Central memory CD4-positive, alpha-beta T cell (primary cell): ENCODE data around the gene CEP170.
"Not testable (repeated sequence)": the region's sequence is repeated elsewhere in the genome, so short reads cannot be mapped to it uniquely, and the experiment has no call there.

Experiments used
- DNase-seq: peaks from one replicate; pipeline ENCODE4 v3.0.0; 2022

CEP170 gene

GRCh38 chr1:243230914-243231313, 24.2 kb downstream of the CEP170 start:
- DNase-seq, result no peak

DNA sequence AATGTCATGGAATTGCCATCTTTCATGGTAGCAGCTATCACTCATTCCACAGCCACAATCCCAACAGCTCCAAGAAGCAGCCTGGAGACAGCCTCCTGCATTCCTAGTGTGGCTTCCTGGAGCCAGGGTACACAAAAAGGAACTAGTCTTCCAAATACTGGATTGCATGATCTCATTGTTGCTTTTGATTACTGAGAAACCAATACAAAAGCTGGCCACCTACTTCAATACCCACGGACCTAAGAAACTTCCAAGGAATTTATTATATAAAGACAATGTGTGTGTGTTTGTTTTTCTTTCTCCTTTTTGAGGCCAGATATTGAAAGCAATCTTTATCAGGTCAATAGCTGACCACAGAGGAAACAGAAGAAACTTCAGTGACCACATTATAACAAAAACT, 25.6 kb downstream of the CEP170 start:
- DNase-seq, result no peak

DNA sequence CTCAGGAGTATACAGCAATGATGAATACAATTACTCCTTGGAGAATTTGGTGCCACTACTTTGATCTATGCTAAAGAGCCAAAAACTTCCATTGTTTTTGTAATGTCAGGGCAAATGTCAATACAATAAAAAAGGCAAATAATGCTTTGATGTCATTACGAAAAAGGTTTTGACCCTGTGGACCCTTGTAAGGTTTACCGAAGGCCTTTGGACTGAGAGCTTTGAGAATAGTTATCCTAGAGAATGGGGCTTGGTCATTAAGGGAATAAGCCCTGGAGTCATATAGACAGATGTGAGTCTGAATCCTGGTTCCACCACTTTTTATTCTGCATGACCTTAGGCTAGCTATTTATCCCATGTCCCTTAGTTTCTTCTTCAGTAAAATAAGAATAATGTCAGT, 27.5 kb downstream of the CEP170 start:
- DNase-seq, result no peak

- no peak for DNase-seq
These were observed 37.0 kb downstream of the CEP170 start for GRCh38 chr1:243218059-243218458.

GRCh38 chr1:243217349-243217748, 37.7 kb downstream of the CEP170 start:
- no peak for DNase-seq

DNA sequence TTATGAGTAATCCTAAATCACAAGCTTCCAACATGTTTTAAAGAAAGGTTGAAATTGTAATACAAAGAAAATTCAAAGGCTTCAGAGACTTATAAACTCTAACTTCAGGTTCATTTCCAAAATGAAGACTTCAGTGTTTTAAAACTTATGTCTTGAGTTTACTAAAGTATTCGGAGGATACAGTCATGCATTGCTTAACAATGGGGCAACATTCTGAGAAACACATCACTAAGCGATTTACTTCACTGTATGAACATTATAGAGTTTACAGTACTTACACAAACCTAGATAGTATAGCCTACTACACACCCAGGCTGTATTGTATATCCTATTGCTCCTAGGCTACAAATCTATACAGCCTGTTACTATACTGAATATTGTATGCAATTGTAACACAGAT, 38.3 kb downstream of the CEP170 start:
- DNase-seq, result no peak

GRCh38 chr1:243215276-243215875, 39.7 kb downstream of the CEP170 start:
- not testable (repeated sequence) for DNase-seq

DNA sequence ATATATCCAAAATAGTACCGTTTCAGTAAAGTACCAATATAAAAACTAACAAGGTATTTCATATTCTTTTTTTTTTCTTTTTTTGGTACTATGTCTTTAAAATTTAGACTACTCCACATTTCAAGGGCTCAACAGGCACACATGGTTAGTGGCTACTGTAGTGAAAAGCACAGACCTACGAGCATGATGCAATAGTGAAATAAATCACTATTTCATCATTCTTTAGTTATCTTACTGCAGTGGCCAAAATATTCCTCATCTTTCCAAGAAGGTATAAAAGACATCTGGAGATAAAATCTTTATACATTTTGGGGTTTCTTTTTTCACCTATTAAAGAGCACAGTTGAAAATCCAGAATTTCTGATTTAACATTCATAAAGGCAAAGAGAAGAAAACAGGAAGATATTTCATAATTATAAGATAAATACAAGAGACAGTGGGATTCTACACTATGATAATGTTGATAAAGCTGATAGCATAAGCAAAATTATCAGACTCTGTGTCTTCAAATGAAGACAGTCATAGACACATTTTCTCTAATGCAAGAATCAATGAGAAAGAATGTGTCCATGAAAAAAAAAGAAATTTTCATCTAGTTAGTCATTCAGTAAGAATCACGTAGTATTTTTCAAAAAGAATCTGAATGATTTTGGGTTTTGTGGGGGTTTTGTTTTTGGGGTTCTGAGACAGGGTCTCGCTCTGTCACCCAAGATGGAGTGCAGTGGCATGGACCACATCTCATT, 41.9 kb downstream of the CEP170 start:
- DNase-seq, result no peak

- not testable (repeated sequence) for DNase-seq
These were observed 43.1 kb downstream of the CEP170 start for GRCh38 chr1:243211984-243212383.

GRCh38 chr1:243205026-243205501, 50.0 kb downstream of the CEP170 start:
- DNase-seq, result not testable (repeated sequence)

GRCh38 chr1:243204336-243204735, 50.7 kb downstream of the CEP170 start:
- DNase-seq, result not testable (repeated sequence)

DNA sequence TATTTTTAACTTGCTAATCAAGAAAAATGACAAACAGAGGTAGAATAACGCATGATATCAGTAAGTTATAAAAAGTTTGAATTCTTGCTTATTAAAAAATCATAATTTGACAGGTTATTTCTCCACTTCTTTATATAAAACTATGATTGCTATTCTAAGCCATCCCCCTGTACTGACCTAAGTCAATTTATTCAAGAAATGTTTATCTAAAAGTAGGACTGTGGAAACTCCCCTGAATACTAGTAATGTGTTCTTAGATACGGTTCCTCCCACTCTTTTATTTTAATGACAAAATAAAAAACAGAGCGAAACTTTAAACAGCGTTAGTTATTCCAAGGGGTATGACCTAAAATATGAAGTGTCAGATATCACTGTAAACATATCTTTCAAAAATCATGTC, 51.9 kb downstream of the CEP170 start:
- DNase-seq, result not testable (repeated sequence)

DNA sequence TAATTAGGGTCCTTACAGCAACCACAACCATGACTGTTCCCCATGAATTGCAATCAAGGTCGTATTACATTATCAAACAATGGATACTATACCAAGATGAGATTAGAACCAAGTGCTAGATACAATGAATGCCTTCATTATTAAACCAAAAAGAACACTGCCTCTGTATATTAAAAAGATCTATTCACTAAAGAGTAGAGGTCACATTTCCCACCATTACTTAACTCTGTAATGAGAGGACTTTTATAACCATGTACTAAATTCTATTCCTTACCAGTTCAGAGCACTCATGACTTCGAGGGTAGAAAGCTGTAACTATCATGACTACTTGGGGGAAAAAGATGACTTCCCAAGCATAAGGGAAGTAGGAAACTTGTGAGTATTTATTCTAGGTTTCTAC, 53.8 kb downstream of the CEP170 start:
- DNase-seq, result not testable (repeated sequence)

GRCh38 chr1:243197524-243197923, 57.6 kb downstream of the CEP170 start:
- DNase-seq, result not testable (repeated sequence)

DNA sequence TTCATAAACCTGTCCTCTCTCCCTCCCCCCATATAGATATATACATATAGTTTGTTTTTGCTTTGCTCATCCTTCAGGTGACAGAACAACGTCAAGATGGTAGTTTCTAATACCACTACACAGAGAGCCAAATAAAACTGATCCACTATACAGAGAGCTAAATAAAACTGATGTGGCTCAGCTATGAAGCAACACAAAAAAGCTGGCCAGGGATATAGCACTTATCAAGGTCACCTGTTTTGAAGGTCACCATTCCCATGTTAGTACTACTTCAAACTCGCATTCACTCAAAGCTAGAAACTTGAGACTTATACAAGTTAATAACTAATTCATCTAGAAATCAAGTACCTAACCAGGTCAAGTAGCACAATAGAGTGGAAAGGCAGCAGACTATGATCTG, 61.8 kb downstream of the CEP170 start:
- not testable (repeated sequence) for DNase-seq

GRCh38 chr1:243186201-243186995, 68.7 kb downstream of the CEP170 start:
- DNase-seq, result not testable (repeated sequence)

DNA sequence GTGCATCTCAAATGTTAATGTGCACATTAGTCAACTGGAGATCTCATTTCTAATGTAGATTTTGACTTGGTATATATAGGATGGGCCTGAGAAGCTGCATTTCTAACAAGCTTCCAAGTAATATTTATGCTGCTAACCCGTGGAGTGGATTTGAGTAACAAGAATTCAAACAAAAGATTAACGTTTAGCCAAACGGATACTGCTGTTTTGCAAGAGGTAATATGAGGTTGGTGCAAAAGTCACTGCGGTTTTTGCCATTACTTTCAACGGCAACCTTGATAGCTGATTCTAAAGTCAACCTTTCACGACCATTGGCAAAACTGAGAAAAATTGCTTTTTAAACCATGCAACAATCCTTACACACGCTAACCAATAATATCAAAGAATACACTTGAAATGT, 70.3 kb downstream of the CEP170 start:
- DNase-seq, result not testable (repeated sequence)

GRCh38 chr1:243183661-243184060, 71.4 kb downstream of the CEP170 start:
- DNase-seq, result not testable (repeated sequence)

DNA sequence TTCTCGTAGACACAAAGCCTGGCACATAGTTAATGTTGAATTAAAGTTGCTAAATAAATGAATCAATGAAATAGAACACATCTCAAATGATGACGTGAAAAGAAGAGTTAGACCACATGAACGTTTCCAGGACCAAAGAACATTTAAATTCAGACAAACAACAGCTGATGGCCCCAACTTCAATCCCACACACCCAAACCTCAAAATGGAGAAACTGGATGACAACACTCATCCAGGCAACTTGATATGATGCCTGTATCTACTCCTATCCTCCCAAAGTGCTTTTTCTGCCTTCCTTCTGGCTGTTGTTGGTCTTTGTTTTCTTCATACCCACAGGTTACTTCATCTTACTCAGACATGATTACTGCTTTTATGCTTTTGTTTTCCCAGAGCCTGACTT, 71.9 kb downstream of the CEP170 start:
- not testable (repeated sequence) for DNase-seq

DNA sequence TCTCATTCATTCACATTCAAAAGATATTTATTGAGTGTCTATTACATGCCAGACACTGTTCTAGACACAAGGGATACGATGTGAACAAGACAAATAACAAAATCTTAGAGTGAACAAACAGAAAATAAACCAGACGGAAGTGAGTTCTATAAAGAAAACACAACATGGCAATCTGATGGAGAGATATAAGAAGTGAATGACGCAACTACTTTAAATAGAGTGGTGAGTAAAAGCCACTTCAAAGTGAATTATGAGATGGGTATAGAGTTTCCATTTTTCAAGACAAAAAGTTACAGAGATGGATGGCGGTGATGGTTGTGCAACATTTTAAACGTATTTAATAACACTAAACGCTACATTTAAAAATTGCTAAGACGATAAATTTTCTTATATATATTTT, 75.4 kb downstream of the CEP170 start:
- DNase-seq, result peak; percentile 38

GRCh38 chr1:243177792-243178191, 77.3 kb downstream of the CEP170 start:
- not testable (repeated sequence) for DNase-seq

DNA sequence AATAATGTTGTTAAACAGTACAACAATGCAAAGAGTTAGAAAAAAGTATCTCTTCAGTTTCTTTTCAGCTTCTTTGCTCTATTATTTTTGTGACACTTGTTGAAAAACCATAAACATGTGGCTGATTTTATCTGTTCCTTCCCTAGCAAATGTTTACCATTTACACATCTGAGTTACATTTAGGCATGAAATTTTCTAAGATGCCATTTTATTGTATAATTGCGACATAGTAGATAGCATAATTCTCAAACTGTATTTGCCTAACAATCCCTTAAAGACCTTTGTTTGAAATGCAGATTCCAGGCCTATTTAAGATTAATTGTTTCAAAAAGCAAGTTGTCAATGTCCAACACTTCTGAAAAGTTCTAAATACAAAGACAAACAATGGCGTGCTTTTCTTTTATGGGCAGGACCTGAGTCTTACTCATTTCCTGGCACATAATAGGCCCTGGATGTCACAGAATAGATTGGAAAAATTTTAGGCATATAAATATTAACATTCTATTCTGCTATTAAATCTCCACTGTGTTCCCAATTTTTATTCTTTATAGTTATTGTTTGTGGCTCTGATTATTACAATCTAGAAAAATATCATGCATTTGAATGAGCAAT, 81.2 kb downstream of the CEP170 start:
- DNase-seq, result not testable (repeated sequence)

DNA sequence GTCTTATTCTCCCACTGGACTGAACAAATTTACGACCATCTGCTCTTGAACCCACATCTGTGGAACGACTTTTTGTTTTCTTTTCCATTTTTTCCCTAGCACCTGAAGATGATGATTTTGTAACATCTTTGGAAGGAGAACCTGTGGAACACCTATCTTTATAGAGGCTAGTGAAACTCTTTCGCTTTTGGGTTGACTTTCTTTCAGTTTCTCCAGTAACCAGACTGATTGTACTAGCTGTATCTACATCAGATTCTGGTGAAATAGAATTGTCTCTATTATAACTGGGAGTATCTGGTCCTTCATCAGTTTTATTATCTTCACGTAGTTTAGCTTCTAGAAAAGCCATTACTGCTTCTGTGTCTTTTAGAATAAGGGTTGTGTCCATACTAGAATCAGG, 90.2 kb downstream of the CEP170 start:
- DNase-seq, result not testable (repeated sequence)
